ENCODE results near the gene CAPN12.
"Not testable (repeated sequence)": the region's sequence is repeated elsewhere in the genome, so short reads cannot be mapped to it uniquely, and the experiment has no call there.

The CAPN12 gene

GRCh38 chr19:38791451-38792064 lies 47.3 kb upstream of the CAPN12 start:
- H3K27ac ChIP-seq (ENCODE audit: low read depth, low read length); H3K79me2 ChIP-seq (ENCODE audit: control insufficient read depth, insufficient read depth, low read length, poor library complexity); H2AK5ac ChIP-seq (ENCODE audit: low read length); H3K79me1 ChIP-seq (ENCODE audit: low read length); H3K4ac ChIP-seq (ENCODE audit: low read depth, low read length); H4K91ac ChIP-seq (ENCODE audit: low read depth, low read length); H3K27me3 ChIP-seq (ENCODE audit: insufficient read depth, low read length); H3K4me3 ChIP-seq (ENCODE audit: low read depth, low read length); H4K12ac ChIP-seq (ENCODE audit: low read depth, low read length); H4K8ac ChIP-seq (ENCODE audit: low read depth, low read length); H2BK120ac ChIP-seq (ENCODE audit: insufficient read depth, low read length, poor library complexity); H2AFZ ChIP-seq (ENCODE audit: insufficient read depth, low read length, poor library complexity); H2BK5ac ChIP-seq (ENCODE audit: low read depth, low read length, poor library complexity); H2BK12ac ChIP-seq (ENCODE audit: low read length); H3K23ac ChIP-seq (ENCODE audit: low read length); H3K36me3 ChIP-seq (ENCODE audit: control insufficient read depth in 1 of 2, insufficient read depth in 2 of 2, low read length in 2 of 2); H3K18ac ChIP-seq (ENCODE audit: low read length); H3K4me2 ChIP-seq (ENCODE audit: low read length); H3K9ac ChIP-seq (ENCODE audit: low read length); H3K14ac ChIP-seq (ENCODE audit: low read length); DNase-seq; H3K4me1 ChIP-seq (ENCODE audit: control insufficient read depth in 1 of 2, insufficient read depth in 2 of 2, low read length in 2 of 2); H3K9me3 ChIP-seq (ENCODE audit: insufficient read depth, low read depth, low read length): not testable (repeated sequence)
- no CpG with 5 or more reads among the region's 40 CpGs for WGBS (ENCODE audit: extremely low coverage, insufficient coverage, insufficient read length)

- not testable (repeated sequence) for H3K9ac ChIP-seq (ENCODE audit: low read length); H4K12ac ChIP-seq (ENCODE audit: low read depth, low read length); H3K23ac ChIP-seq (ENCODE audit: low read length); H3K4me3 ChIP-seq (ENCODE audit: low read depth, low read length); H3K27ac ChIP-seq (ENCODE audit: low read depth, low read length); H2AFZ ChIP-seq (ENCODE audit: insufficient read depth, low read length, poor library complexity); H3K79me1 ChIP-seq (ENCODE audit: low read length); H2BK120ac ChIP-seq (ENCODE audit: insufficient read depth, low read length, poor library complexity); H3K4ac ChIP-seq (ENCODE audit: low read depth, low read length); DNase-seq; H2AK5ac ChIP-seq (ENCODE audit: low read length); H2BK5ac ChIP-seq (ENCODE audit: low read depth, low read length, poor library complexity); H2BK12ac ChIP-seq (ENCODE audit: low read length); H3K79me2 ChIP-seq (ENCODE audit: control insufficient read depth, insufficient read depth, low read length, poor library complexity); H3K9me3 ChIP-seq (ENCODE audit: insufficient read depth, low read depth, low read length); H3K18ac ChIP-seq (ENCODE audit: low read length); H3K4me1 ChIP-seq (ENCODE audit: control insufficient read depth in 1 of 2, insufficient read depth in 2 of 2, low read length in 2 of 2); H3K27me3 ChIP-seq (ENCODE audit: insufficient read depth, low read length); H3K4me2 ChIP-seq (ENCODE audit: low read length); H4K8ac ChIP-seq (ENCODE audit: low read depth, low read length); H4K91ac ChIP-seq (ENCODE audit: low read depth, low read length); H3K14ac ChIP-seq (ENCODE audit: low read length); H3K36me3 ChIP-seq (ENCODE audit: control insufficient read depth in 1 of 2, insufficient read depth in 2 of 2, low read length in 2 of 2)
- no CpG with 5 or more reads among the region's 49 CpGs for WGBS (ENCODE audit: extremely low coverage, insufficient coverage, insufficient read length)
Observed at GRCh38 chr19:38790507-38791403, 46.5 kb upstream of the CAPN12 start.

GRCh38 chr19:38788478-38789243 lies 44.4 kb upstream of the CAPN12 start, which contains the start of gene LGALS7B:
Gene LGALS7B, plus strand, starts transcription at chr19:38789200. Its CDS starts 27 bp downstream, at chr19:38789227.
- peak within 1 kb of the TSS; percentile 45 for H4K91ac ChIP-seq (ENCODE audit: low read depth, low read length)
- H2BK5ac ChIP-seq (ENCODE audit: low read depth, low read length, poor library complexity): no peak within 1 kb of the TSS
- no peak within 1 kb of the TSS for H3K4ac ChIP-seq (ENCODE audit: low read depth, low read length)
- H2AK5ac ChIP-seq (ENCODE audit: low read length): no peak within 1 kb of the TSS
- no peak within 1 kb of the TSS for H3K27ac ChIP-seq (ENCODE audit: low read depth, low read length)
- H3K9ac ChIP-seq (ENCODE audit: low read length): no peak within 1 kb of the TSS
- no CpG with 5 or more reads among the region's 17 CpGs for WGBS (ENCODE audit: extremely low coverage, insufficient coverage, insufficient read length)
- H3K18ac ChIP-seq (ENCODE audit: low read length): no peak within 1 kb of the TSS
- no peak within 1 kb of the TSS for H4K8ac ChIP-seq (ENCODE audit: low read depth, low read length)
- no peak within 1 kb of the TSS for H3K4me2 ChIP-seq (ENCODE audit: low read length)
- H3K36me3 ChIP-seq (ENCODE audit: control insufficient read depth in 1 of 2, insufficient read depth in 2 of 2, low read length in 2 of 2): no peaks in the 10 kb centered on the region
- no peak within 1 kb of the TSS for H3K4me3 ChIP-seq (ENCODE audit: low read depth, low read length)
- H3K14ac ChIP-seq (ENCODE audit: low read length): no peak within 1 kb of the TSS
- H2AFZ ChIP-seq (ENCODE audit: insufficient read depth, low read length, poor library complexity): no peak within 1 kb of the TSS
- H4K12ac ChIP-seq (ENCODE audit: low read depth, low read length): no peak within 1 kb of the TSS
- no peak within 1 kb of the TSS for H3K23ac ChIP-seq (ENCODE audit: low read length)
- H3K79me2 ChIP-seq (ENCODE audit: control insufficient read depth, insufficient read depth, low read length, poor library complexity): no peaks in the 10 kb centered on the region
- no peak within 1 kb of the TSS for H2BK12ac ChIP-seq (ENCODE audit: low read length)
- H3K9me3 ChIP-seq (ENCODE audit: insufficient read depth, low read depth, low read length): no peaks in the 10 kb centered on the region
- no peak within 1 kb of the TSS for H2BK120ac ChIP-seq (ENCODE audit: insufficient read depth, low read length, poor library complexity)
- H3K79me1 ChIP-seq (ENCODE audit: low read length): peaks cover 4% of the 10 kb centered on the region
- no peaks in the 10 kb centered on the region for H3K27me3 ChIP-seq (ENCODE audit: insufficient read depth, low read length)
- no peaks in the 10 kb centered on the region for H3K4me1 ChIP-seq (ENCODE audit: control insufficient read depth in 1 of 2, insufficient read depth in 2 of 2, low read length in 2 of 2)
- no peak for DNase-seq

- DNase-seq: no peak
- no peaks in the 10 kb centered on the region for H3K79me2 ChIP-seq (ENCODE audit: control insufficient read depth, insufficient read depth, low read length, poor library complexity)
- H4K91ac ChIP-seq (ENCODE audit: low read depth, low read length): no peak overlapping the region
- no peak overlapping the region for H2AFZ ChIP-seq (ENCODE audit: insufficient read depth, low read length, poor library complexity)
- no peak overlapping the region for H2BK120ac ChIP-seq (ENCODE audit: insufficient read depth, low read length, poor library complexity)
- WGBS (ENCODE audit: extremely low coverage, insufficient coverage, insufficient read length): no CpG with 5 or more reads among the region's 11 CpGs
- H3K36me3 ChIP-seq (ENCODE audit: control insufficient read depth in 1 of 2, insufficient read depth in 2 of 2, low read length in 2 of 2): no peaks in the 10 kb centered on the region
- peaks cover 1% of the 10 kb centered on the region for H3K79me1 ChIP-seq (ENCODE audit: low read length)
- peak overlapping the region; percentile 9 for H3K18ac ChIP-seq (ENCODE audit: low read length)
- no peaks in the 10 kb centered on the region for H3K4me1 ChIP-seq (ENCODE audit: control insufficient read depth in 1 of 2, insufficient read depth in 2 of 2, low read length in 2 of 2)
- no peak overlapping the region for H3K9ac ChIP-seq (ENCODE audit: low read length)
- H3K9me3 ChIP-seq (ENCODE audit: insufficient read depth, low read depth, low read length): no peaks in the 10 kb centered on the region
- no peak overlapping the region for H4K12ac ChIP-seq (ENCODE audit: low read depth, low read length)
- H3K4me3 ChIP-seq (ENCODE audit: low read depth, low read length): no peak overlapping the region
- no peak overlapping the region for H3K4me2 ChIP-seq (ENCODE audit: low read length)
- H3K27me3 ChIP-seq (ENCODE audit: insufficient read depth, low read length): no peaks in the 10 kb centered on the region
- H2BK12ac ChIP-seq (ENCODE audit: low read length): peak overlapping the region; percentile 13
- no peak overlapping the region for H3K14ac ChIP-seq (ENCODE audit: low read length)
- no peak overlapping the region for H3K27ac ChIP-seq (ENCODE audit: low read depth, low read length)
- no peak overlapping the region for H3K23ac ChIP-seq (ENCODE audit: low read length)
- H2BK5ac ChIP-seq (ENCODE audit: low read depth, low read length, poor library complexity): no peak overlapping the region
- no peak overlapping the region for H3K4ac ChIP-seq (ENCODE audit: low read depth, low read length)
- no peak overlapping the region for H4K8ac ChIP-seq (ENCODE audit: low read depth, low read length)
- no peak overlapping the region for H2AK5ac ChIP-seq (ENCODE audit: low read length)
Observed at GRCh38 chr19:38786572-38787265, 42.4 kb upstream of the CAPN12 start.

Data from trophoblast cell (in vitro differentiated cells and primary cell).